ENCODE measurements around the gene HOXD3.

The HOXD3 gene

DNA sequence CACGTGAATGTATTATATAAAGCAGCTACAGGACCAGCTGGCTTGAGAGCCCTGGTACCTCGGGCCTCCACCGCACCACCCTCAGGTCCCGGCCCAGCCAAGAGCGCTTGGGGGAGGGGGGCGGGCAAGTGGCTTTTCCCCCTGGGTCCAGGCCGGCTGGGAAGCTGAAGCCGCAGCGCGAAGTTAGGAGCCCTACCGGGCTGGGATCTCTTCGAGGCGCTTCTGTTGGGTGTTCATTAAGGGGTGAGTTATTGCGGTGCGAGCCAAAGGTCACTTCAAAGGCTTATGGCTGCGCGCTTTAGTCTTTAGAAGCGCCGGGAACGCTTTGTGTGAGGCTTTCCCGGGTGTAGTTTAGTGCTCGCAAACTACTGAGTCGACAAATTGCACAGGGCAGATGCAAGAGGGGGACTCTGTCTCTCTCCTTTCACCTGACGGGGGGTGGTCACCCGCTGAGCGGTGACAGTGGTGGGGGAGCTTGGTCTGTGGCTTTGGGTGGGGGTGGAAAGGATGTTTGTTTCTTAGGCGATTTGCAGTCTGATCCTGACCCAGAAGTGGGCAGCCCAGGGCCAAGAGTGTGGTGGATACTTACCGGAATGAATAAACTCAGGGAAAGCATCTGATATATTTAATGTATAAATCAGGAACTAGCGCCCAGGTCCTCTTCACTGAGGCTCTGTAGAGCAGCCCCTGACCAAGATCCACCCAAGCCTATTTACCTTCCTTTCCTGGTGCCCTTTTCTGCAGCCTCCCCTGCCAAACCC, 6.0 kb downstream of the HOXD3 start:
- DNase-seq (ENCODE audit: extremely low read depth, insufficient read length): no peak
- peaks cover 1% of the 10 kb centered on the region; the same call in 1 of the 2 replicates for H3K27me3 ChIP-seq (replicated peaks; ENCODE audit: control insufficient read depth, insufficient read depth, low read length)
- TF ChIP-seq, protein P1, sequence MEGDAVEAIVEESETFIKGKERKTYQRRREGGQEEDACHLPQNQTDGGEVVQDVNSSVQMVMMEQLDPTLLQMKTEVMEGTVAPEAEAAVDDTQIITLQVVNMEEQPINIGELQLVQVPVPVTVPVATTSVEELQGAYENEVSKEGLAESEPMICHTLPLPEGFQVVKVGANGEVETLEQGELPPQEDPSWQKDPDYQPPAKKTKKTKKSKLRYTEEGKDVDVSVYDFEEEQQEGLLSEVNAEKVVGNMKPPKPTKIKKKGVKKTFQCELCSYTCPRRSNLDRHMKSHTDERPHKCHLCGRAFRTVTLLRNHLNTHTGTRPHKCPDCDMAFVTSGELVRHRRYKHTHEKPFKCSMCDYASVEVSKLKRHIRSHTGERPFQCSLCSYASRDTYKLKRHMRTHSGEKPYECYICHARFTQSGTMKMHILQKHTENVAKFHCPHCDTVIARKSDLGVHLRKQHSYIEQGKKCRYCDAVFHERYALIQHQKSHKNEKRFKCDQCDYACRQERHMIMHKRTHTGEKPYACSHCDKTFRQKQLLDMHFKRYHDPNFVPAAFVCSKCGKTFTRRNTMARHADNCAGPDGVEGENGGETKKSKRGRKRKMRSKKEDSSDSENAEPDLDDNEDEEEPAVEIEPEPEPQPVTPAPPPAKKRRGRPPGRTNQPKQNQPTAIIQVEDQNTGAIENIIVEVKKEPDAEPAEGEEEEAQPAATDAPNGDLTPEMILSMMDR (IDR thresholded peaks at IDR 0.05; ENCODE audit: insufficient read depth, low read length, poor library complexity, severe bottlenecking): no peak
- no peak overlapping the region for H3K4me3 ChIP-seq (replicated peaks; ENCODE audit: low read depth, low read length)
- H3K36me3 ChIP-seq (ENCODE audit: control insufficient read depth, insufficient read depth, low read length): no peaks in the 10 kb centered on the region

DNA sequence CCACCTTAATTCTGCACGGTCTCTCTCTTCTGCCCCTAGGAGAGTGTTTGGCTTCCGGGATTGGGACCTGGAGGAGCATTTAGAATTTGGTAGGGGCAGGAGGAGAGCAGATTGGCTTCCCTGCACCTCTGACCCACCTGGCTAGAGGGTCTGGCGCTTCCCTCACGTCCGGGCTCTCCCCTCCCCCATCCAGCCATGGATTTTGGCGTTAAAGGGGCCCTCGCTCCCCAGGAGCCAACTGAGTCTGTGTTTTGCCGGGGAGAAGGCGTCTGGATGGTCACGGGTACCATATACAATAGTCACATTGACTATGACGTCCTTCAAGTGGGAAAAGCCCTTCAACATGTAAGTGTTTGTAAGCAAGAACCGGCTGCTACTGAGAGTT, 6.6 kb downstream of the HOXD3 start:
- H3K27me3 ChIP-seq (replicated peaks; ENCODE audit: control insufficient read depth, insufficient read depth, low read length): peaks cover 1% of the 10 kb centered on the region; the same call in 1 of the 2 replicates
- no peaks in the 10 kb centered on the region for H3K36me3 ChIP-seq (ENCODE audit: control insufficient read depth, insufficient read depth, low read length)
- DNase-seq (ENCODE audit: extremely low read depth, insufficient read length): no peak
- H3K4me3 ChIP-seq (replicated peaks; ENCODE audit: low read depth, low read length): no peak overlapping the region
- TF ChIP-seq, protein P1 (IDR thresholded peaks at IDR 0.05; ENCODE audit: insufficient read depth, low read length, poor library complexity, severe bottlenecking): no peak

DNA sequence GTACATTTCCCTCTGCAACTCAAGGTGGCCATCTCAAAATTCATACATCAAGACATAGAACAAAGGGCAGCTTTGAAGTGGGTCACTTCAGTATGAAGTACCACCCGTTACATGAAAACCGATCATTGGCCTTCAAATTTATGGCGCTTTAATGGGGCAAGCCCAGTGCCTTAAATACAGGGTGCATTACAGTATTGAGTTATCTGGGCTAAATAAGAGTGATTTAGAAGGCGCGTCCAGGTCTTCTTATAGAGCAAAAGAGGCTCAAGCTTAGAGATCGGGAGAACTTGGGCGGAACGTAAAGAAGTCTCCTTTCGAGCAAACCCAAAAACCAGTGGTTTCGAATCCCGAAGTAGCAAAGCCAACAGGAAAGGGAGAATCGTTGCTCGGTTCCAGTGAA, 7.1 kb downstream of the HOXD3 start:
- Histone ChIP-seq H3K27me3 (replicated peaks; ENCODE audit: control insufficient read depth, insufficient read depth, low read length) (peaks cover 1% of the 10 kb centered on the region; the same call in 1 of the 2 replicates), H3K36me3 (ENCODE audit: control insufficient read depth, insufficient read depth, low read length) (no peaks in the 10 kb centered on the region), H3K4me3 (replicated peaks; ENCODE audit: low read depth, low read length) (no peak overlapping the region)
- no peak for DNase-seq (ENCODE audit: extremely low read depth, insufficient read length)
- TF ChIP-seq, protein P1 (IDR thresholded peaks at IDR 0.05; ENCODE audit: insufficient read depth, low read length, poor library complexity, severe bottlenecking): no peak

DNA sequence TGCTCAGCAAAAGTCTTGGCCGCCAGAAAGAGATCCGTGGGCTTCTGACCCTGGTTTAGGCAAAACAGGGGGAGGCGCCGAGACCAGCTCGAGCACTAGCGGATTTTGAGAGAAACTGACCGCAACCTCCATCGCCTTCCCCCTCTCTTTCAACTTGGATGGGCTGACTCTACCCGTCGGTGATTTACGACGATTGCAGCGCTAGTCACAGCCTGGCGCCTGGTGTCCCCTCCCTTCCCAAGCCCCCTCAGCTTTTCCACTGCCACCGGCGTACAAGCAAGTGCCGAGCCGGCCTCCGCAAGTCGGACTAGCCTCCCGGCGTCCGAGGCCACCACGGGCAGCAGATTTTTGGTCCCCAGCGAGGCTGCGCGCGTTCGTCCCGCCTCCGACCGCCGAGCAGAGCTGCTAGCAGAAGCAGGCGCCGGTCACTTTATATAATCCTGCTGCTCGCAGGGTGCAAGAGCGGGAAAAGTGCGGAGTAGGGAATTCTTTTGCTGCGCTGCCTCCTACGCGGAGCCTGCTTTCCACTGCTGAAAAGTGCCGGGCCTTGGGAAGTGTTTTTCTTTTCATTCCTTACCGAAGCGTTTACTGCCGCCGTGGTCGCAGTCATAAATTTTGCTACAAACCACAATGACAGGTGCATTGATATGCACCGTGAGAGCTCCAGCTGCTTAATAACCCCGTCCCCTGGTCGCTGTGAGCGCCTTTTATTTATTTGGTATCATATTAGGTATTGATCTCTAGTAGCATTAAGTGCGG, 7.7 kb downstream of the HOXD3 start:
- peaks cover 1% of the 10 kb centered on the region; the same call in 1 of the 2 replicates for H3K27me3 ChIP-seq (replicated peaks; ENCODE audit: control insufficient read depth, insufficient read depth, low read length)
- DNase-seq (ENCODE audit: extremely low read depth, insufficient read length): no peak
- TF ChIP-seq, protein P1 (IDR thresholded peaks at IDR 0.05; ENCODE audit: insufficient read depth, low read length, poor library complexity, severe bottlenecking): no peak
- H3K4me3 ChIP-seq (replicated peaks; ENCODE audit: low read depth, low read length): no peak overlapping the region
- H3K36me3 ChIP-seq (ENCODE audit: control insufficient read depth, insufficient read depth, low read length): no peaks in the 10 kb centered on the region

DNA sequence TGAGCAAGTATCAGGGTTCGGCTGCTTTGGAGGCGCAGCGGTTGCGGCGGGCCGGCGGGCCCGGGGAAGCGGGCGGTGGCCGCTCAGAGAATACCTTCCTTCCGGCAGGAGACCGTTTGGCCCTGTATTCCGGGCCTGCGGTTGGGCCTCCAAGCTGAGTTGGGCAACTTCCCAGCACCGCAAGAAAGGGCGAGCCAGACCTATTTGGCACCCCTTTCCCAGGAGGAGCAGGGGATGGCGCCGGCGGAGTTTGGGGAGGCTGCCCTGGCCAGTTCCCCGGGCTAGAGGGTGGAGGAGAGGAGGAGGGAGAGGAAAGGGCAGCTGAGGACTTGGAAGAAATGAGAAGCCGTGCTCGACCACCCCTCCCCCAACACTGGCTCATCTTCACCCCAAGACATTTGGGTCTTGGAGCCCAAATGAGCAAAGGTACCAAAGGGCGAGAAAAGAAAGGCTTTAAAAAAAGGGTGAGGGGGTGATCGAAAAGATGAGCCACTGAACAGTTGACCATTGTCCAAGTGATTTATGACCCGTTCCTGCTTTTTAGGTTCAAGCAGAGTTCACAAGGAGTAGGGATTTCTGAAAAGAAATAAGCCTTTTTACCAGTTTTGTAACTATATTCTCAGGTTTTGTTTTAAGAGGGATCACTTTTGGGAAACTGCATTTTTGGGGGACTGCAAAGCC, 8.4 kb downstream of the HOXD3 start:
- DNase-seq (ENCODE audit: extremely low read depth, insufficient read length): no peak
- H3K4me3 ChIP-seq (replicated peaks; ENCODE audit: low read depth, low read length): no peak overlapping the region
- H3K27me3 ChIP-seq (replicated peaks; ENCODE audit: control insufficient read depth, insufficient read depth, low read length): peaks cover 1% of the 10 kb centered on the region; the same call in 1 of the 2 replicates
- H3K36me3 ChIP-seq (ENCODE audit: control insufficient read depth, insufficient read depth, low read length): no peaks in the 10 kb centered on the region
- TF ChIP-seq, protein P1 (IDR thresholded peaks at IDR 0.05; ENCODE audit: insufficient read depth, low read length, poor library complexity, severe bottlenecking): no peak
